HG02840 (cell line): ENCODE data around the gene AGBL3.
A peak's percentile ranks its signal among the peaks of the same experiment; 100 is the strongest.

ENCODE experiments used
- ATAC-seq: cut with Tn5 transposase; IDR thresholded peaks from one replicate; pipeline ENCODE4 v1.9.1; 2021; ENCODE audit warnings: mild to moderate bottlenecking, moderate library complexity, moderate number of reproducible peaks; ENCODE audit not compliant: unreplicated experiment, low FRiP score

The AGBL3 gene

GRCh38 chr7:134986363-134987251 is at the start of gene AGBL3:
AGBL3 (plus strand) TSS chr7:134986508; CDS start chr7:134987934, 1,426 bp downstream.
- peak; percentile 94 for ATAC-seq

- no peak for ATAC-seq
Observed at GRCh38 chr7:134936893-134937510, 49.3 kb upstream of the AGBL3 start.

GRCh38 chr7:134938141-134938540 is 48.2 kb upstream of the AGBL3 start:
- ATAC-seq = no peak

GRCh38 chr7:134939136-134939535 is 47.2 kb upstream of the AGBL3 start:
- ATAC-seq = no peak

GRCh38 chr7:134940729-134941128 is 45.6 kb upstream of the AGBL3 start:
- no peak for ATAC-seq

- ATAC-seq = no peak
Observed at GRCh38 chr7:134941185-134941900, 45.0 kb upstream of the AGBL3 start.

GRCh38 chr7:134941952-134942351 is 44.4 kb upstream of the AGBL3 start:
- ATAC-seq = no peak

GRCh38 chr7:134942690-134943466 is 43.4 kb upstream of the AGBL3 start:
- ATAC-seq = no peak

- ATAC-seq = no peak
Observed at GRCh38 chr7:134943785-134944400, 42.4 kb upstream of the AGBL3 start.

- ATAC-seq = no peak
Observed at GRCh38 chr7:134945691-134946090, 40.6 kb upstream of the AGBL3 start.

GRCh38 chr7:134946260-134946659 is 40.0 kb upstream of the AGBL3 start:
- no peak for ATAC-seq

GRCh38 chr7:134947329-134947728 is 39.0 kb upstream of the AGBL3 start:
- no peak for ATAC-seq

- ATAC-seq = no peak
Observed at GRCh38 chr7:134947831-134948230, 38.5 kb upstream of the AGBL3 start.

- no peak for ATAC-seq
Observed at GRCh38 chr7:134948246-134948645, 38.1 kb upstream of the AGBL3 start.

GRCh38 chr7:134948736-134949135 is 37.6 kb upstream of the AGBL3 start:
- ATAC-seq = no peak

GRCh38 chr7:134949171-134949570 is 37.1 kb upstream of the AGBL3 start:
- ATAC-seq = no peak

GRCh38 chr7:134954197-134955082 is 31.9 kb upstream of the AGBL3 start:
- no peak for ATAC-seq

- no peak for ATAC-seq
Observed at GRCh38 chr7:134957005-134957404, 29.3 kb upstream of the AGBL3 start.

GRCh38 chr7:134959810-134960209 is 26.5 kb upstream of the AGBL3 start:
- ATAC-seq = no peak
